OCI-LY7 (cell line): ENCODE measurements around the gene CCBE1. TPM values are rescaled to one million over a fixed set of nuclear protein-coding genes. Genes with fewer than 3 reads are reported as not detected.

Experiments
- BruUV-seq: library from RNA; stranded (reverse); fragments of 400-500 nt; replicated peaks from 2 replicates; lab custom pipeline; 2021; lab: Mats Ljungman, UMichigan
- CTCF ChIA-PET: fragments of 300-600 bp; sonication (Branson Sonifier 250); formaldehyde crosslinking; loops from one replicate; lab custom pipeline; 2022; ENCODE audit warnings: antibody characterized with exemption; ENCODE audit not compliant: unreplicated experiment; lab: Charles Lee
- POLR2A ChIA-PET: fragments of 300-600 bp; sonication (Branson Sonifier 250); formaldehyde crosslinking; loops from one replicate; lab custom pipeline; 2022; ENCODE audit warnings: antibody characterized with exemption; lab: Charles Lee
- DNase-seq: peaks from one replicate; pipeline ENCODE4 v3.0.0-alpha.2; 2015; ENCODE audit warnings: low spot score
- H2AFZ ChIP-seq: fragments of 200-600 bp; sonication (generic), shearing (Covaris generic); 2 replicates; pipeline ENCODE4 v1.6.1; 2014; ENCODE audit warnings: mild to moderate bottlenecking, antibody characterized with exemption, low read length, moderate library complexity
- H3K27ac ChIP-seq: fragments of 200-600 bp; sonication (generic); 2 replicates; pipeline ENCODE4 v1.5.1; 2014; ENCODE audit warnings: mixed run types, low read depth, mild to moderate bottlenecking, moderate library complexity, low read length, inconsistent platforms; ENCODE audit not compliant: poor library complexity, severe bottlenecking
- H3K36me3 ChIP-seq: fragments of 200-600 bp; sonication (generic); 2 replicates; pipeline ENCODE4 v1.6.1; 2014; ENCODE audit warnings: mild to moderate bottlenecking, antibody characterized with exemption, low read length, moderate library complexity, mixed read lengths; ENCODE audit not compliant: insufficient read depth
- H3K4me1 ChIP-seq: fragments of 200-600 bp; sonication (generic); 2 replicates; pipeline ENCODE4 v1.5.1; 2014; ENCODE audit warnings: mild to moderate bottlenecking, low read length; ENCODE audit not compliant: insufficient read depth, poor library complexity, severe bottlenecking
- H3K4me2 ChIP-seq: fragments of 200-600 bp; sonication (generic); 2 replicates; pipeline ENCODE4 v1.6.1; 2014; ENCODE audit warnings: mild to moderate bottlenecking, low read length
- H3K4me3 ChIP-seq: fragments of 200-600 bp; sonication (generic); 2 replicates; pipeline ENCODE4 v1.5.1; 2014; ENCODE audit warnings: mild to moderate bottlenecking, low read depth, low read length; ENCODE audit not compliant: poor library complexity, severe bottlenecking
- H3K79me2 ChIP-seq: fragments of 200-600 bp; sonication (generic); 2 replicates; pipeline ENCODE4 v1.6.1; 2016; ENCODE audit warnings: low read depth, mild to moderate bottlenecking, low read length, moderate library complexity, mixed read lengths; ENCODE audit not compliant: insufficient read depth
- H3K9me2 ChIP-seq: fragments of 200-600 bp; sonication (generic); 2 replicates; pipeline ENCODE4 v1.6.1; 2016; ENCODE audit warnings: mild to moderate bottlenecking, low read length, mixed read lengths; ENCODE audit not compliant: insufficient read depth
- H3K9me3 ChIP-seq: fragments of 200-600 bp; sonication (generic); 2 replicates; pipeline ENCODE4 v1.6.1; 2014; ENCODE audit warnings: mild to moderate bottlenecking, mixed run types, low read length, mixed read lengths
- H4K20me1 ChIP-seq: fragments of 200-600 bp; sonication (generic); 2 replicates; pipeline ENCODE4 v1.6.1; 2014; ENCODE audit warnings: mild to moderate bottlenecking, antibody characterized with exemption, low read length, moderate library complexity, mixed read lengths; ENCODE audit not compliant: insufficient read depth
- CTCF ChIP-seq: fragments of 200-600 bp; sonication (generic); conservative IDR thresholded peaks from 2 replicates; pipeline ENCODE4 v1.5.1; 2014; ENCODE audit warnings: mild to moderate bottlenecking, antibody characterized with exemption, low read length, moderate library complexity, mixed read lengths
- EZH2phosphoT487 ChIP-seq: fragments of 200-600 bp; sonication (generic); IDR thresholded peaks from 2 replicates; pipeline ENCODE4 v1.6.1; 2018; ENCODE audit warnings: low read depth, borderline replicate concordance, mild to moderate bottlenecking, mixed run types, antibody characterized with exemption, low read length, moderate library complexity, mixed read lengths
- intact Hi-C: fragments of 100-400 bp; cut with micrococcal nuclease; formaldehyde crosslinking; loops from one replicate; pipeline ENCODE4 v1.10.0; 2022; ENCODE audit not compliant: unreplicated experiment
- total RNA-seq, 2 experiments: library from RNA; depleted of rRNA in 1 of 2; stranded (reverse); fragments of >200 nt in 1 of 2; shearing (Covaris generic) in 1 of 2; gene quantifications; 2 replicates each; pipeline ENCODE4 v1.2.3, GENCODE V29; 2014 to 2022

CCBE1 gene
- total RNA-seq, 2 experiments from 2014 or later: 0.16 to 0.70 TPM

DNA sequence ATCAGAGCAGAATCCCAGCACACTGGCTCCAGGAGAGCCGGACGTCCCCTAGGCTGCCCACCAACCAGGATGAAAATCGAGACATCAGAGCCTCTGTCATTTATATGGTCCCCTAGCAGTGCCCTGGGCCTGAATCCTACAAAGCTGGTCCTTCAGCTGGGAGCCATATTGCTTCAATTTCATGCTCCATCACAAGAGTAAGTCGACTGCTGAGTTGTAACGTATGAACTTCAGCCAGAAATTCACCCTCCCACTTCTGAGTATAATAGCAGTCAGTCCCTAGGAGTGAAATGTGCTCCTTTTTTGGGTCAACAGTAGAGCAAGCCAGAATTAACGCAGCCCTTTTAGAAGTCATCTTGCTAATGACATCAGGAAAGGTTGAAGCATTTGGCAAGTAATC, 126.4 kb downstream of the CCBE1 start:
- H3K9me3 ChIP-seq: no peaks in the 10 kb centered on the region

GRCh38 chr18:59570101-59570775, 127.0 kb downstream of the CCBE1 start:
- Histone ChIP-seq H4K20me1 (no peaks in the 10 kb centered on the region), H3K4me3 (no peak overlapping the region), H3K4me2 (no peak overlapping the region), H3K9me2 (no peaks in the 10 kb centered on the region), H3K79me2 (no peaks in the 10 kb centered on the region), H3K9me3 (no peaks in the 10 kb centered on the region), H3K36me3 (no peaks in the 10 kb centered on the region), H3K4me1 (no peaks in the 10 kb centered on the region), H2AFZ (no peak overlapping the region), H3K27ac (no peak overlapping the region)
- DNase-seq: no peak
- intact Hi-C loops: no loop called here
- POLR2A ChIA-PET: no interaction called here
- CTCF ChIA-PET: no interaction called here
- no TSS peak for BruUV-seq
- TF ChIP-seq CTCF (no peak), EZH2phosphoT487 (no peak)

More for the DNA sequence above, 126.4 kb downstream of the CCBE1 start:
- H3K4me1 ChIP-seq: no peaks in the 10 kb centered on the region
- DNase-seq: no peak
- TF ChIP-seq EZH2phosphoT487 (no peak), CTCF (no peak)
- POLR2A ChIA-PET: no interaction called here
- CTCF ChIA-PET: no interaction called here
- no peak overlapping the region for H3K4me2 ChIP-seq
- H3K9me2 ChIP-seq: no peaks in the 10 kb centered on the region
- H4K20me1 ChIP-seq: no peaks in the 10 kb centered on the region
- H2AFZ ChIP-seq: no peak overlapping the region
- no peak overlapping the region for H3K4me3 ChIP-seq
- H3K27ac ChIP-seq: no peak overlapping the region
- H3K36me3 ChIP-seq: no peaks in the 10 kb centered on the region
- no TSS peak for BruUV-seq
- no peaks in the 10 kb centered on the region for H3K79me2 ChIP-seq
- intact Hi-C loops: no loop called here

DNA sequence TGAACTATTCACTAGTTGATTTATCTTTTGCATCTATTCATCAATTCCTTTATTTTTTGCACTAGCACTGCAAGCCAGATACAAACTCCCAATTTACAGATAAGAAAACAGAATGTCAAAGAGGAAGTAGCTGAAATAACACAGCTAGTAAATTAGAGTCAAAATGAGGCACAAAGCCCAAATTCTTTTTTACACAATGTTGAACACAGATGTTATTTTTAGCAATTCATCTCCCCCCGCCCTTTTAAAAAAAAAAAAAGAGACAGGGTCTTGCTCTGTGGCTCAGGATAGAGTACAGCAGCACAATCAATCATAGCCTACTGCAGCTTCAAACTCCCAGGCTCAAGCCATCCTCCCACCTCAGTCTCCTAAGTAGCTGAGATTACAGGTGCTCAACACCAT, 127.8 kb downstream of the CCBE1 start:
- H2AFZ ChIP-seq: no peak overlapping the region
- intact Hi-C loops: no loop called here
- no peak overlapping the region for H3K4me2 ChIP-seq

More for the DNA sequence above, 127.8 kb downstream of the CCBE1 start:
- Histone ChIP-seq H3K27ac (no peak overlapping the region), H3K79me2 (no peaks in the 10 kb centered on the region), H3K36me3 (no peaks in the 10 kb centered on the region), H3K9me3 (no peaks in the 10 kb centered on the region), H3K4me3 (no peak overlapping the region), H3K4me1 (no peaks in the 10 kb centered on the region), H4K20me1 (no peaks in the 10 kb centered on the region), H3K9me2 (no peaks in the 10 kb centered on the region)
- POLR2A ChIA-PET: no interaction called here
- no peak for DNase-seq
- TF ChIP-seq EZH2phosphoT487 (no peak), CTCF (no peak)
- CTCF ChIA-PET: no interaction called here
- no TSS peak for BruUV-seq
